BLaER1 (cell line): ENCODE data around the gene SAMD14.

Experiments used
- H3K27ac ChIP-seq: shearing (Covaris generic); formaldehyde crosslinking; 2 replicates; pipeline ENCODE4 v1.8.1; 2022
- H3K27me3 ChIP-seq: shearing (Covaris generic); formaldehyde crosslinking; 2 replicates; pipeline ENCODE4 v1.8.1; 2022
- H3K36me3 ChIP-seq: shearing (Covaris generic); formaldehyde crosslinking; 2 replicates; pipeline ENCODE4 v1.8.1; 2022
- H3K4me1 ChIP-seq: shearing (Covaris generic); formaldehyde crosslinking; 2 replicates; pipeline ENCODE4 v1.8.1; 2022
- H3K4me2 ChIP-seq: shearing (Covaris generic); formaldehyde crosslinking; 2 replicates; pipeline ENCODE4 v1.8.1; 2022
- H3K4me3 ChIP-seq: shearing (Covaris generic); formaldehyde crosslinking; 2 replicates; pipeline ENCODE4 v1.8.1; 2022
- H3K9ac ChIP-seq: shearing (Covaris generic); formaldehyde crosslinking; 2 replicates; pipeline ENCODE4 v1.8.1; 2022
- H3K9me3 ChIP-seq: shearing (Covaris generic); formaldehyde crosslinking; 2 replicates; pipeline ENCODE4 v1.8.1; 2022
- H4K20me1 ChIP-seq: shearing (Covaris generic); formaldehyde crosslinking; 2 replicates; pipeline ENCODE4 v1.8.1; 2022
- Cebpa-rat ChIP-seq: shearing (Covaris generic); IDR thresholded peaks from 2 replicates; pipeline ENCODE4 v1.8.1; 2022

Gene SAMD14

DNA sequence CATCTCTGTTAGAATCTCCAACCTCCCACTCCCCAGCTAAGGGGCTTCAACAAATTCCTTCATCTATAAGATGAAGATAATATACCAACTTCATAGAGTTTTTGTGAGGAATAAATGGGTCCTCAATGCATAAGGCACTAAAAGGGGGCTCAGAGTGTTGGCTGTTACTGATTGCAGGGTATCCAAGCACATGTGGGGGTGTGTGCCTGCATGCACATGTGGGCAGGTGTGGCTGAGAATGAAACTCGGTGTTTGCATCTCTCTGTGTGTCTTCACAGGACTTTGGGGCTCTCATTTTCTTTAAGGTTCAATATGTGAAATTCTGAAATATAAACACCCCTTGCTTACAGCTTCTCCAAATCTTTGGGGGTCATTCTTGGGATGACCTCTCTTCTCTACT lies 24.6 kb upstream of the SAMD14 start:
- peak overlapping the region; percentile 64 for H3K4me2 ChIP-seq
- H3K27ac ChIP-seq: peak overlapping the region; percentile 37; the same call in 1 of the 2 replicates

DNA sequence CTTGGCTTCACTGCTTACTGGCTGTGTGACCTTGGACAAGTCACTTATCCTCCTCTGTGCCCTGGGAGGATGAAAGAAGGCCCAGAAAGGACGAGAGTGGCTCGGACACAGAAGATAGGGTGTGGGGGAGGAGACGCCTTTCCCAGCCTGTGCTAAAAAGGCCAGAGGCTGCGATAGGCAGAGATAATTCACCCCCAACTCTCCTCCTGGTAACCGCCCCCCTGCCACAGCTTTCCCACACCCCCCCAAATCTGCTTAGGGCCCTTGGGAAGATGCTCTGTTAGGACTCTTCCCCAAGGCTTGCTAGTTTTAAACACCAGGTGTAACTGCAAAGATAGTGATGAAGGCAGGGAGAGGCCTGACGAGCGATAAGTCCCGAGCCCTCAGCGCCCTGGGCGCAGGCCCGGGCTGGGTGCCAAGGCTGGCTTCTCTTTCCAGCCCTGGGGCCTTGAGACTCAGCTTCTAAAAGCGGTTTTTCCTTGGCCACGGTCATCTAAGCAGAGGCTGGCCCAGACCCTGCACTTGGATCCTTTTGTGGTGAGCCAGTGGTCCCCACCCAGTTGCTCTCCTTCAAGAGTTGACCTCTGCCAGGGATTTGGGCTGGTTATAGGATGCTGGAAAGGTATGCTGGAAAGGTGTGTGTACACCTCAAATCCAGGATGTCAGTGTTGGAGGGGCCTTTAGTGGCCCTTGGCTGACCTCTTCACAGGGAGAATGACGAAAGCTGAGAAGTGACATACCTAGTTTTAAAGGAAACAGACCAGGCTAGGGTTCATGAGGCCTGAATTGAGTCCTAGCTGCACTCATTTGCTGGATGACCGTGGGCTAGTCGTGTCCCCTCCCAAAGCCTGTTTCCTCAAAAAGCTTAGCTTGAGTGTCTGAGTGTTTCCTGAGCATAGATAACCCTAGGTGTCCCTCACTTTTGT lies 24.0 kb upstream of the SAMD14 start:
- H4K20me1 ChIP-seq: no peaks in the 10 kb centered on the region
- H3K36me3 ChIP-seq: no peaks in the 10 kb centered on the region
- no peaks in the 10 kb centered on the region for H3K27me3 ChIP-seq
- peak overlapping the region; percentile 64 for H3K4me2 ChIP-seq
- peak overlapping the region; percentile 15; the same call in 1 of the 2 replicates for H3K9ac ChIP-seq
- no peak for TF ChIP-seq Cebpa-rat
- H3K4me1 ChIP-seq: peaks cover 40% of the 10 kb centered on the region
- no peak overlapping the region for H3K4me3 ChIP-seq
- no peaks in the 10 kb centered on the region for H3K9me3 ChIP-seq
- peak overlapping the region; percentile 51; the same call in 1 of the 2 replicates for H3K27ac ChIP-seq

More for the DNA sequence above, 24.6 kb upstream of the SAMD14 start:
- no peak for TF ChIP-seq Cebpa-rat
- Histone ChIP-seq H3K9ac (peak overlapping the region; percentile 53; the same call in 1 of the 2 replicates), H3K27me3 (no peaks in the 10 kb centered on the region), H3K4me1 (peaks cover 40% of the 10 kb centered on the region), H4K20me1 (no peaks in the 10 kb centered on the region), H3K4me3 (no peak overlapping the region), H3K36me3 (no peaks in the 10 kb centered on the region), H3K9me3 (no peaks in the 10 kb centered on the region)

DNA sequence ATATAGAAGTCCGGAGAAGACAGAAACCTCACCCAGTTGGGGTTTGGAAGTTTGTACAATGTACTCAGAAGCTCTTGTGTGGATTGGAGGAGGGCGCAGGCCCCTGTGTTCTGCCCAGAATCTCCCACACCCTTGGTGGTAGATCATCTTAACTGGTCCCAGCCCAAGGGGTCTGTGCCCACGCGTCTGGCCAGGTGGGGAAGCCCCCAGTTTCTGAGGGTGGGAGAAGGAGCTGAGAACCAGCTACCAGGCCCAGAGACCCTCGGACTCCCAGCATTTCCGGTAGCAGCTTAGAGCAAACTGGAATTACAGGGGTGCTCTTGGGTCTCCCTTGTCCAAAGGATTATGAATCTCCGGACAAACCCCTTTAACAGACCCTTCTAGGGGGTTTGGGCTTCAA lies 22.8 kb upstream of the SAMD14 start:
- no peaks in the 10 kb centered on the region for H3K9me3 ChIP-seq
- peak overlapping the region; percentile 20; the same call in 1 of the 2 replicates for H3K9ac ChIP-seq
- H3K4me1 ChIP-seq: peaks cover 40% of the 10 kb centered on the region

DNA sequence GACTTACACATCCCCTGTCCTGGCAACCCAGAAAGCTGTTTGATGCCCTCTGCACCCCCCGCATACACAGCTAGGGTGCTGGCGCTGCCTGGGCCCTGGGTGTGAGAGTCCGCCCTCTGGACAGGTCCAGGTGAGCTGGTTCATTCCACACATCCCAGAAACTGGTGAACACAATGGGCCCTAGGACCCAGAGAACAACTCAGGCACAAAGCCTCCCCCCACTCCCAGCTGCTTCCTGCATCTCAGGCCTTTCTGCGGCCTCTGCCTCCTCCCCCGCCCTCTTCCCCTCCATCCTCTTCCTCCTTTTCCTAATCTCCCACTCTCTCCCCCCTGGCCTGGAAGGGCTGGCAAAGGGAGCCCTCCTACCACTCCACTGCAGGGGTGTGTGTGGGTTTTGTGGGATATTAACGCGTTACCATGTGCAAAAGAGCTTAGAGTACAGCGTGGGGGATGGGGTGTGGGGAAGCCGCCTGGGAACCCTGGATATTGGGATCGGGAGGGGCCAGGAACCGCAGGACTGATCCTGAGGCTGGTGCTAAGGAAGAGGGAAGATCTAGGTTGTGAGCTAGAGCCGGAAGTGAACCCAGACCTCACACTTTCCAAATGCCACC lies 22.1 kb upstream of the SAMD14 start:
- no peaks in the 10 kb centered on the region for H3K27me3 ChIP-seq
- peak overlapping the region; percentile 73 for H3K9ac ChIP-seq
- H3K9me3 ChIP-seq: no peaks in the 10 kb centered on the region
- peak overlapping the region; percentile 97 for H3K4me2 ChIP-seq
- no peak for TF ChIP-seq Cebpa-rat
- H3K4me3 ChIP-seq: peak overlapping the region; percentile 98
- peak overlapping the region; percentile 88 for H3K27ac ChIP-seq
- no peaks in the 10 kb centered on the region for H3K36me3 ChIP-seq
- peaks cover 47% of the 10 kb centered on the region for H3K4me1 ChIP-seq
- H4K20me1 ChIP-seq: peaks cover 17% of the 10 kb centered on the region

More for the DNA sequence above, 22.8 kb upstream of the SAMD14 start:
- Histone ChIP-seq H3K4me3 (0 out of 2 replicates have a peak overlapping the region, but pooled peaks have one; percentile 98), H3K27ac (peak overlapping the region; percentile 88), H3K36me3 (no peaks in the 10 kb centered on the region), H3K27me3 (no peaks in the 10 kb centered on the region), H3K4me2 (peak overlapping the region; percentile 97), H4K20me1 (peaks cover 10% of the 10 kb centered on the region)
- TF ChIP-seq Cebpa-rat: no peak

DNA sequence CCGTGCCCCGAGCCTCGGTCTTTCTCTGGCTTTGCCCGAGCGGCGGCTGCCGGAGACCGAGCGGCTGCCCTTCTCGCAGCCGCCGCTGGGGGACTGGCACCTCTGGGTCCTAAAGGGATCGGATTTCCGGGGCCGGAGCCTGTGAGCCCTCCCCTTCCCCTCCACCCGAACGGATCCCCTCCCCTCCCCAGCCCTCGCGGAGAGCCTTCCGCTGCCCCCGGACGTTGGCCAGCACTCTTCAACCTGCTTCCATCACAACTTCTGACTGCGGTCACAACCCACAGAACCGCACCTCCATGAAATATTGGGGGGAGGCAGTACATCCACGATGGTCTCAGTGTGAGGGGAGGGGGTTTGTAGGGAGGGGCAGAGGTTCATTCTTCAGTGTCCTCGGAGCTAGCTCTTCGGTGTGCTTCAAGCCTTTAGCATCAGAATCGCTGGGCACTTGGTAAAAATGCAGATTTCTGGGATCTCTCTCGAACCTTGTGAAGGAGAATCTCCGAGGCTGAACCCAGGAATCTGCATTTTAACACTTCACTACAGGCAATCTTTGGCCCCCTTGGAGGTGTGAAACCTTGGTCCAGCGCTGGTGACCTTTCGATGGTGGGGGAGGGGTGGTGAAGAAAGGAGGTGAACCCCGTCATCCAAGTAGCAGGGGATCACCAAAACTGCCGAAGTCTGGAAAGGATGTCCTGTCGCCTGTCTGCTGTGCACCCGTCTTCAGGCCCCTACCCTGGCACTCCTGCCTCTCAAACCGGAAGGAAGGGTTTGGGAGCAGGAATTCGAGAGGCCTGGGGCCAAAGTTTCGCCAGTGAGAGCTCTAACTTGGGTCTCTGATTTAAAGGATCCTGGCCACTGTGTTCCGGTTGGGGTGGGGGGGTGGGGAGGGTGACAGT lies 21.3 kb upstream of the SAMD14 start:
- no peak for TF ChIP-seq Cebpa-rat

DNA sequence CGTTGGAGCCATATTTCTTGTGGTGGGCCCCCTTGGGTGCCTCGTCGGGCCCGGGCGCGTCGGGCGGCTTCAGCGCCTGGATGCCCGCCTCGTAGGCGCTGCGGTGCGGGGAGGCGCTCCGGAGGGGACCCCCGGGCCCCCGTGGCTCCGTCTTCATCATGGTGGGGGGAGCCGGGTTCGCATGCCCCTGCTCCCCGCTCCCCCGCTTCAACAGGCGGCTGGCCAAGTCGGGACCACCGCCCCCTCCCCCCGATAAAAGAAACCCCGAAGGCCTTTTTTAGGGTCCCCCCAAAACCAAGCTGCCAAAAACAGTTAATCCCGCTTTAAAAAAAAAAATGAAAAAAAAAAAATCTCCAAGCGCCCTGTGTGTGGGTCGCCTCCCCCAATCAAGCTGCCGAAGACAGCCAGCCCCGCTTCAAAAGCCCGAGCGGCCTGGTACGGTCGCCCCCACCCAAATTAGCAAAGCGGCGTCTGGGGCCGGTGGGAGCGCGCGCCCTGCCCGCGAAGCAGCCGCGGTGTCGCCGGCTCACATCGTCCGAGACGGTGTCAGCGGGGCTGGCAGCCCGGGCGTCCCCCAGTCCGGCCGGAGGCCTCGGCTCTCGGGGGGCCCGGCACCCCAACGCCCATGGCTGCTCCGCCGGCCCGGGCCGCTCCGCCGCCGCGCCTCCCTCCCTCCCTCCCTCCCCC lies 20.5 kb upstream of the SAMD14 start, which contains the start of gene PPP1R9B:
TSS of gene PPP1R9B (minus strand) at position 324 of the 687 bp plus-strand sequence. CDS start at position 160, 164 bp downstream.
- Histone ChIP-seq H3K9me3 (no peaks in the 10 kb centered on the region), H3K4me1 (peaks cover 58% of the 10 kb centered on the region)

More for the DNA sequence above, 21.3 kb upstream of the SAMD14 start:
- Histone ChIP-seq H3K9ac (peak overlapping the region; percentile 98), H3K27me3 (no peaks in the 10 kb centered on the region), H3K4me1 (peaks cover 54% of the 10 kb centered on the region), H4K20me1 (peaks cover 25% of the 10 kb centered on the region), H3K4me2 (peak overlapping the region; percentile 97), H3K4me3 (peak overlapping the region; percentile 98), H3K27ac (peak overlapping the region; percentile 98), H3K36me3 (0 out of 2 replicates have a peak, but pooled peaks cover 4% of the 10 kb centered on the region), H3K9me3 (no peaks in the 10 kb centered on the region)

DNA sequence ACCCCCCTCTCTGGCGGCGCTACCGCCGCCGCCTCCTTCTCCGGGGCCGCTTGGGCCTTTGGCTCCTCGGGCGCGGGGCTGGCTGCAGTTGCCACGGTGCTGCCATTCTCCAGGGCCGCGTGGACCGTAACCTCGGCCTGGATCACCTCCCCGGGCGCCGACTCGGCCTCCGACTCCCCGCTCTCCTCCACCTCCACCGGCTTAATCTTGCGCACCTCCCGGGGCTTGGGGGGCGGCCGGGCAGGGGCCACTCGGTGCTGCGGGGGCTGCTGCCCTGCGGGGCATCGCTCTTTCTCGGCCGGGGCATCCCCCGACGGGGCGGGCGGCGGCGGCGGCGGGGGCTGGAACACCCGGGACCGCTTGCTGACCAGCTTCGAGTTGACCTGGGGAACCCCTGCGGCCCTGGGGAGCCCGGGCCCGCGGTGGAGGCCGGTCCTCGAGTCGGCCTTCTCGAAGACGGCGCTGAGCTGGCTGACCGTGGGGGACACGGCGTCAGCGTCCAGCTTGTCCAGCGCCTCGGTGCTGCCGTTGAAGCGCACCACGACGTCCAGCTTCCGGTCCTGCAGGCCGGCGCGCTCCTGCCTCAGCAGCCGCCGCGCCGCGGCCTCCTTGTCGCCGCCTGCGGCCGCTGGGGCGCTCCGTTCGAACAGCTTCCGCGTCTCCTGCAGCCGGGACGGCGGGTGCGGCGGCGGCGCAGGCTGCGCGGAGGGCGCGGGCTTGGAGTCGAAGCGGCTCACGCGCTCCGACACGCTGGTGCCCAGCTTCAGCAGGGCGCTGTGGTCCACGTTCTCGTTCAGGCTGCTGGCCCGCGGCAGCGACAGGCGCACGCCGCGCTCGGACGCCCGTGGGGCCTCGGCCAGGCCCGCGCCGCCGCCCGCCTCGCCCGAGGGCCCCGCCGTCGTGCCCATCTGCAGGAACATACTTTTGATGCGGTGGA lies 19.7 kb upstream of the SAMD14 start:
- Histone ChIP-seq H3K27ac (peak overlapping the region; percentile 98), H3K9ac (peak overlapping the region; percentile 98), H3K4me1 (peaks cover 58% of the 10 kb centered on the region)

More for the DNA sequence above, 20.5 kb upstream of the SAMD14 start, which contains the start of gene PPP1R9B:
- Histone ChIP-seq H3K27me3 (no peaks in the 10 kb centered on the region), H3K27ac (peak within 1 kb of the TSS; percentile 98), H3K9ac (peak within 1 kb of the TSS; percentile 98), H3K4me3 (peak within 1 kb of the TSS; percentile 98), H3K36me3 (peaks cover 11% of the 10 kb centered on the region; the same call in 1 of the 2 replicates), H3K4me2 (peak within 1 kb of the TSS; percentile 100), H4K20me1 (peaks cover 33% of the 10 kb centered on the region)
- no peak for TF ChIP-seq Cebpa-rat

DNA sequence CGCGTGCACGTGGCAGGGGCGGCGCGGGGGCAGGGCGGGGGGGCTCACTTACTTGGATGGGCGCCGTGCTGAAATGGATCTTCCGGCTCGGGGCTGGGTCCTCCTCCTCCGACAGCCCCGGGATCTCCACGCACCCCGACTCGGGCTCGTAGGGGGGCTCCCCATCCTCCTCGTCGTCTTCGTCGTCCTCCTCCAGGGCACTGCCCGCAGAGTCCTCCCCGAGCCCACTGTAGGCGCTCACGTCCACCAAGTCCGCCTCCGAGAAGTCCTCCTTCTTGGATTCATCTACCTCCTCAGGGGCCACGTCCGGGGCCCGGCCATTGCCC lies 19.1 kb upstream of the SAMD14 start:
- Histone ChIP-seq H4K20me1 (peaks cover 47% of the 10 kb centered on the region), H3K4me2 (peak overlapping the region; percentile 100), H3K4me3 (peak overlapping the region; percentile 98), H3K9ac (peak overlapping the region; percentile 98), H3K36me3 (peaks cover 25% of the 10 kb centered on the region), H3K9me3 (no peaks in the 10 kb centered on the region), H3K27ac (peak overlapping the region; percentile 98), H3K27me3 (no peaks in the 10 kb centered on the region), H3K4me1 (peaks cover 58% of the 10 kb centered on the region)
- no peak for TF ChIP-seq Cebpa-rat

More for the DNA sequence above, 19.7 kb upstream of the SAMD14 start:
- Histone ChIP-seq H3K36me3 (peaks cover 19% of the 10 kb centered on the region), H3K4me2 (peak overlapping the region; percentile 100), H3K4me3 (peak overlapping the region; percentile 98), H3K27me3 (no peaks in the 10 kb centered on the region), H3K9me3 (no peaks in the 10 kb centered on the region), H4K20me1 (peaks cover 41% of the 10 kb centered on the region)
- no peak for TF ChIP-seq Cebpa-rat
